Cerebellar cortex (tissue), 1 donor: ENCODE results near the gene BRICD5.
"Not testable (repeated sequence)": the region's sequence is repeated elsewhere in the genome, so short reads cannot be mapped to it uniquely, and the experiment has no call there.

ENCODE experiments used
- DNase-seq: peaks from one replicate; pipeline ENCODE4 v3.0.0-alpha.2; 2015; ENCODE audit warnings: low spot score

The BRICD5 gene

DNA sequence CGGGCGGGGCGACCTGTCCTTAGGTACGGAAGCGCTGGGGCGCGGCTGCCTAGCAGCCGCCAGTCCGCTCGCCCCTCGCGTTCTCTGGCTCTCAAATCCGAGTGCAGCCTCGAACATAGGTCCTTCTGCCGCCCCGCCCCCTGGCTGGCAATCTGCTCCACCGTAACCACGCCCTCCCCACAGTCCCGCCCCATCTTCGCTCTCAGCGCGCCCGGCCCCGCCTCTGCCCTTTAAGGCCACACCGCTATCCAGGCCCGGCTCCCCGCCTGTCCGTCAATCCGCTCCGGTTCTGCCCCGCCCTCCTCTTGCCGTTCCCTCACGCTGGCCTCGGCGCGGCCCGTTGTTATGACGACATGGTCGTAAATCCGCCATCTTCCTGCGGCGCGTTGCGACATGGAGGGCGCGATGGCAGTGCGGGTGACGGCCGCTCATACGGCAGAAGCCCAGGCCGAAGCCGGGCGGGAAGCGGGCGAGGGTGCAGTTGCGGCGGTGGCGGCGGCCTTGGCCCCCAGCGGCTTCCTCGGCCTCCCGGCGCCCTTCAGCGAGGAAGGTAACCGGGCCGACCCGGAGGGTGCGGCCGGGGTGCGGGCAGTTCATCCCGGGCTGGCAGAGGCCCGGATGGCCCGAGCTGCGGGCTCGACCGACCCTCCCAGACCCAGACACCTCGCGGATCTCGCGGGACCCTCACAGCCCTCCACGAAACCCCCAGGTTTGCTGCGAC lies 12.7 kb upstream of the BRICD5 start, which contains the start of gene E4F1:
Gene E4F1, plus strand, starts transcription at position 371 of the 721 bp plus-strand sequence. Its CDS starts 23 bp downstream, at position 394.
- peak; percentile 99 for DNase-seq

DNA sequence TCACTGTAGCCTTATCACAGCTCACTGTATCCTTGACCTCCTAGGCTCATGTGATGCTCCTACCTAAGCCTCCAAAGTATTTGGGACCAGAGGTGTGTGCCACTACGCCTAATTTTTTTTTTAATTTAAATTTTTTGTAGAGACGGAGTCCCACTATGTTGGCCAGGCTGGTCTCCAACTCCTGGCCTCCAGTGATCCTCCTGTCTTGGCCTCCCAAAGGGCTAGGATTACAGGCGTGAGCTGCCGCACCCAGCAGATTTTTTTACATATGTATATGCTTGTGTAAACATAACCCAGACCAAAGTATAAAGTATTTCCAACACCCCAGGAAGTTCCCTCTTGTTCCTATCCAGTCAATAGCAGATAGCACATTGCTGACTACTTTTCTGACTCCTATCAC lies 5.7 kb upstream of the BRICD5 start:
- DNase-seq, result no peak

GRCh38 chr16:2214719-2214968 lies 4.0 kb upstream of the BRICD5 start, which contains the start of gene PGP:
PGP (minus strand) TSS chr16:2214840; CDS start chr16:2214777, 63 bp downstream.
- no peak for DNase-seq

DNA sequence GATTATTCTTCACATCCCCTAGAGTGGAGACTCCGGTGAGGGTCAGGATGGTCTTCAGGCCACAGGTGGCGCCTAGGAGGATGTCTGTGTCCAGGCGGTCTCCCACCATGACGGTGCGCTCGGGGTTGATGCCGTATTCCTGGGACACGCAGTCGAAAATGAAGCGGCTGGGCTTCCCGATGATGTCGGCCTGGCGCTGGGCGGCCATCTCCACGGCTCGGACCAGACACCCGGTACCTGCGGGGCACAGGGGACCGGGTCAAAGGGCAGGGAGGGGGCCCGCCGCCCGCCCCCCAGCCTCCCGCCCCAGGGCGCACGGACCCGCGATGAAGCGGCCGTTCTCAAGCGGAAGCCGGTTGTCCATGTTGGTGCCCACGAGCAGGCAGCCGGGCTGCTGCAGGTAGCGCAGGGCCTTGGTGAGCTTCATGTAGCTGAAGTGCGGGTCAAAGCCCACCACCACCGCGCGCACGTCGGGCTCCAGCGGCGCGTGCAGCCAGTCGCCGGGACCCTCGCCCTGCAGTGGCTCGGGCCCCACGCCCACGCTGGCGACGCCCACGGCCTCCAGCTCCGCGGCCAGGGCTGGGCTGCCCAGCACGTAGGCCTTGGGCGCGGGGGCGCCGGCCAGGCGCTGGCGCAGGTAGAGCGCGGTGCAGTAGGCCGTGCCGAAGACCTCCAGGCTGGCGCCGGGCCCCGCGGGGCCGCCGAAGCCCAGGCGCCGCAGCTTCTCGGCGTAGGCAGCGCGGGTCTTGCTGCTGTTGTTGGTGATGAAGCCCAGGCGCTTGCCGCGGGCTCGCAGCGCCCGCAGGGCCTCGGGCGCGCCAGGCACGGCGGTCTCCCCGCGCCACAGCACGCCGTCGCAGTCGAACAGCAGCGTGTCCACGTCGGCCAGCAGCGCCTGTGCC lies 3.4 kb upstream of the BRICD5 start:
- DNase-seq, result no peak

- peak; percentile 78 for DNase-seq
Observed at GRCh38 chr16:2212362-2213324, 2.0 kb upstream of the BRICD5 start.

DNA sequence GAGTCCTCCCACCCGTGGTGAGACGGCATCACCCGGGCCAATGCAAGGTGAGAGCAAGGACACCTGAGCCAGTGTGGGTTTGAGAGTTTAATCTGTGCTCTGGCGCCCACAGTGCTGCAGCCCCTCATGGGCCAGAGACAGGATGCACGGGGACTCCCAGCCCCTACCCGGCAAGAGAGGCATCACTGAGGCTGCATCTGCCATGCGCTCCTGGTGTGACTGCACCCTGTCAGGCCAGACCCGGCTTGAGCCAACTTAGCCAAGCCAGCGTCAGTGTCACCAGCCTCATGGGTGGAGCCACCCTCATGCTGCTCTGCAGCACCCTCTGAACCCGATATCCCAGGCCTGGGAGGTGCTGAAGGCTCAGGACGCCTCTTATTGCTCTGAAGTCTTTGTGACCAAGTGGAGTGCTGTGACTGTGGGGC lies 1.3 kb upstream of the BRICD5 start:
- no peak for DNase-seq

- DNase-seq, result no peak
Observed at GRCh38 chr16:2210009-2210332, 692 bp downstream of the BRICD5 start.

DNA sequence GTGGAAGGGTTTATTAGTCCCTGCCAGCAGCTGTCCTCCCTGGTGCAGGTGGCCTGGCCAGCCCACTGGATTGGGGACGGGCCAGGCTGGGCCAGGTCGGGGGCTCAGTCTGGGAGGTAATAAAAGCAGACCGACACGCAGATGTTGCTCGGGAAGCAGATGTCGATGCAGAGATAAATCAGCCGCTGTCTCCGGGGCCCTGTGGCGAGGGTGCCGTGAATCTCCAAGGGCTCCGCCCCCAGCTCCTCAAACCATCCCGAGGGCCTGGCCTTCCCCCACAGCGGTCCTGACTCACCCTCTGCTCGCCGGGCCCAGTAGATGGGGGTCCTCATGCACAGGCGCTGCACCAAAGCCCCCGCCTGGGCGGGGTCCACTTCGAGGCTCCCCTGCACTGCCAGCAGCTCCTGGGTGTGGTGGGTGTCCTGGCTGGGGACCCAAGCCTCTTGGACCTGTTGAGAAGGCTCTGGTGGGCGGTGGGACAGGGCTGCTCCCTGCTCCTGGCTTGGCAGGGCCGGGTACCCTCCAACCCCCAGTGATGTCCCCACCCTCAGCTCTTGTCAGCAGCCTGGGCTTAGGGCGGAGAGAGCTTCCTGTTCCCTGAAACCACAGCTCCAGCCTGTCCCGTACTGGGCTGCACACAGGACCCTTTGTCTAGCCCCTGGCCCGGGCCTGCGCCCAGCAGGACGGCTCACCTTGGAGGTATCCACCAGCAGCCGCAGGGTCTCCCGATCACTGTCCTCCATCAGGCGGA lies 1.2 kb downstream of the BRICD5 start:
- no peak for DNase-seq

DNA sequence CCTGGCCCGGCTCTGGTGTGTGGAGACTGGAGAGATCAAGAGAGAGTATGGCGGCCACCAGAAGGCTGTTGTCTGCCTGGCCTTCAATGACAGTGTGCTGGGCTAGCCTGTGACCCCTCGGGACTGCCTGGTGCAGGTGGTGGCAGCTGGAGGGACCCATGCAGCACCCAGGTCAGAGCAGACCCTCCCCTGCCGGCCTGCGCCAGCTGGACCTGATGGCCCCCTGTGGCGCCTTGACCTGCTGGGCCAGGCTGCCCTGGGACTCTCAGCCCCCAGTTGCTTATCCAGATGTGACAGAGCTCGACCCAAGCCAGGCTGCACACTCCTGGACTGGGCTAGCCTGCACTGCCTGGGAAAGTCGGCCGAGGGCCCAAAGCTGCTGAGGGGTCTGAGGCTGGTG lies 1.9 kb downstream of the BRICD5 start:
- DNase-seq, result no peak

DNA sequence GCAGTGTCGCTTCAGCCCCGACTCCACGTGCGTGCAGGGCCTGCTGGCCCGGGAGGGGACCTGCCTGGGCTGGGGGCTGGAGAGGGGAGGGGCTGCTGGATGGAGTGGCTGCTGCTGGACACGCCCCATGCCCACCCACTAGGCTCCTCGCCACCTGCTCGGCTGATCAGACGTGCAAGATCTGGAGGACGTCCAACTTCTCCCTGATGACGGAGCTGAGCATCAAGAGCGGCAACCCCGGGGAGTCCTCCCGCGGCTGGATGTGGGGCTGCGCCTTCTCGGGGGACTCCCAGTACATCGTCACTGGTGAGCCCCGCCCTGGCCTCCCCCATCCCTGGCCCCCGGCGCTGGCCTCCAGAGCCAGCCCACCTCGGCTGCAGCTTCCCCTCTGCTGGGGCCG lies 2.4 kb downstream of the BRICD5 start:
- DNase-seq, result no peak

DNA sequence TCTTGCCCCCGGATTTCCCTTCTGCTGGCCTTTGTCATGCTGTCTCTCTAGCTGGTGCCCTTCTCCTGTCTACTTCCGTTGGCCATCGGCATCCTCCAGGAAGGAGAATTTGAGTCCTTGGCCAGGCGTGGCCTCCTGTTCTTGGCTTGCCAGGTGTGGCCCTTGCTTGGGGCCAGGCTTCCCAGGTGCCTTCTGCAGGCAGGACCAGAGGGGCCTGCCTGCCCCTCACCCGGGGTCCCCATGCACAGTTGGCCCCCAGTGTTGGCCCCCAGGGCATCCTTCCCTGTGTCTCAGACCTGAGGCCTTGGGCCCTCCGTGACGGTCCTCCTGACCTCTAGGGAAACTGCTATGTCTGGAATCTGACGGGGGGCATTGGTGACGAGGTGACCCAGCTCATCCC lies 2.8 kb downstream of the BRICD5 start:
- DNase-seq, result no peak

GRCh38 chr16:2206780-2207433 lies 3.8 kb downstream of the BRICD5 start:
- DNase-seq, result no peak

- DNase-seq, result no peak
Observed at GRCh38 chr16:2206420-2206779, 4.3 kb downstream of the BRICD5 start.

DNA sequence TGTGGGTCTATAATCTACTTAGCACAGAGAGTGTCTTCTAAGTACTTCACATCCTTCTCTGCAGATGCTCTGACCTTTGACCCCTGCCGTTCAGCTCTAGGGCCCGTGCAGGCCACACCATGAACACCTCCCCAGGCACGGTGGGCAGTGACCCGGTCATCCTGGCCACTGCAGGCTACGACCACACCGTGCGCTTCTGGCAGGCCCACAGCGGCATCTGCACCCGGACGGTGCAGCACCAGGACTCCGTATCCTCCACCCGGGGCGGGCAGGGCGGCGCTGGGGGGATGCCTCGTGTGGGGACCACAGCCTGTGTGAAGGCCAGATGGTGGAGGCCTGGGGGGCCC lies 4.7 kb downstream of the BRICD5 start:
- DNase-seq, result no peak

- DNase-seq, result peak; percentile 80
Observed at GRCh38 chr16:2205104-2205966, 5.3 kb downstream of the BRICD5 start, which contains the start of gene MLST8. MLST8 (plus strand) TSS chr16:2205454; CDS start chr16:2206086, 632 bp downstream.

DNA sequence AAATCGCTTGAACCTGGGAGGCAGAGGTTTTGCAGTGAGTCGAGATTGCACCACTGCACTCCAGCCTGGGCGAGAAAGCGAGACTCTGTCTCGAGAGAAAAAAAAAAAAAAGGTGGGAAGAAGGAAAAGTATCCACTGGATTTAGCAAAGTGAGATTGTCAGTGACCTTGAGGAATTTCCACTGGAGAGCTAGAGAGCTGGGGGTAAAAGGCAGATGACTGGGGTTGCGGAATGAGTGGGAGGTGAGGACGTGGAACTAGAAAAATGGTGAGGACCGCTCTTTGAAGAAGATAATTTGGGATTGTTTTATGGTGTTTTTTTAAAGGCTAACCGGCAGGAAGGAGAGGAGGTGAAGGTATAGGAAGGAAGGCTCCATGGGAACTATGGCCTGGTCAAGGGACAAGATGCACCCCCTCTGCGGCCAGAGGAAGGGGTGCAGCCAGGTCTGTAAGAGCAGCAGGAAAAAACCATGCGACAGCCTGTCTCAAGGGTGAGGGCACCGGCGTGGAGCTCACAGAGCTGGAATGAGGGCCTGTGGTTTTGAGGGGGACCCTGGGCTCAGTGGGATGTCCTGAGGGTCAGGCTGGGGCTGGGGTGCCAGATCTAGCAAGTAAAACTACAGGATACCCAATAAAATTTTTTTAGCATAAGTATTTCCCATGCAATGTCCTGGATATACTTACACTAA lies 6.1 kb downstream of the BRICD5 start:
- no peak for DNase-seq

DNA sequence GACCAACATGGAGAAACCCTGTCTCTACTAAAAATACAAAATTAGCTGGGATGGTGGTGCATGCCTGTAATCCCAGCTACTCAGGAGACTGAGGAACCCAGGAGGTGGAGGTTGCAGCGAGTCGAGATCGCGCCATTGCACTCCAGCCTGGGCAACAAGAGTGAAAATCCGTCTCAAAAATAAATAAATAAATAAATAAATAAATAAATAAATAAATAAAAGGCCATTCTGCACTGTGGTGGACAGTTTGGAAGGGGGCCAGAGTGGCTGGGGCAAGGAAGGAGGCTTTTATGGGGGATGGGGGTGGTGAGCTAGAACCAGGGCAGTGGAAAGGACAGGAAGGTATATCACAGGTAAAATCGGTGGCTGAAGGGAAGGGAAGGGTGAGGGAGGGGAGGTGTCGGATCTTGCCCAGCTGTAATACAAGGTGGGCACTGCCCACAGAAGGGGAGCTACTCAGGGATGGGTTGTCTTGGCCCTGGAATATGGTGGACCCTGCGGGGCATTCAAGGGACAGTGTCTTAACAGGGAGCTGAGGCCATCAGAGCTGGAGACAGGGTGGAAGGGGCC lies 7.5 kb downstream of the BRICD5 start:
- not testable (repeated sequence) for DNase-seq

- DNase-seq, result no peak
Observed at GRCh38 chr16:2200313-2200712, 10.3 kb downstream of the BRICD5 start.

GRCh38 chr16:2199621-2200139 lies 11.0 kb downstream of the BRICD5 start:
- no peak for DNase-seq
